Measurements from ENCODE around the gene C1orf226.

DNA sequence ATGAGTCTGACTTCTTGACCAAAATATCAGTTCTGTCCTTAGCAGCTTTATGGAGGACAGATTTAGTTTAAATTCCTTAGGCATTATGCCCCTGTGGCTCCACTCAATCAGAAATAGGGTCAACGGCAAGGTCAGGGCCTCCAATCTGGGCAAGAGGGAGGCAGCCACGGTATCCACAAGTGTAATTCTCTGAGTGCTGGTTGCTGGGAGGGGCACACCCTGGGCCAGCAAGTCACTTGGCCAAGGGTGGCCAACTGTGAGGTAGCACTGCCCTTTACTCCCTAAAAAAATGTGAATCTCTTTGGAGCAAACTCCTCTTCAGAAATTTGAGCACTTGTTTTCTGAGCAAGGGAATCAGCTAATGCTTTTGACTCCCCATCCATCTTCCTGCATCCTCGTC is 17.7 kb upstream of the C1orf226 start:
- TF ChIP-seq BACH2 (CRISPR knock-in tag; IDR thresholded peaks at IDR 0.05; ENCODE audit: borderline replicate concordance) (no peak), ISL1 (CRISPR knock-in tag; IDR thresholded peaks at IDR 0.05) (no peak), ZNF70 (CRISPR knock-in tag; IDR thresholded peaks at IDR 0.05) (no peak), ARNTL (CRISPR knock-in tag; IDR thresholded peaks at IDR 0.05; ENCODE audit: borderline replicate concordance, low read depth) (no peak), TOX (CRISPR knock-in tag; IDR thresholded peaks at IDR 0.05; ENCODE audit: borderline replicate concordance) (no peak), RARB (CRISPR knock-in tag; IDR thresholded peaks at IDR 0.05) (no peak)
- TF ChIP-seq, protein P1, sequence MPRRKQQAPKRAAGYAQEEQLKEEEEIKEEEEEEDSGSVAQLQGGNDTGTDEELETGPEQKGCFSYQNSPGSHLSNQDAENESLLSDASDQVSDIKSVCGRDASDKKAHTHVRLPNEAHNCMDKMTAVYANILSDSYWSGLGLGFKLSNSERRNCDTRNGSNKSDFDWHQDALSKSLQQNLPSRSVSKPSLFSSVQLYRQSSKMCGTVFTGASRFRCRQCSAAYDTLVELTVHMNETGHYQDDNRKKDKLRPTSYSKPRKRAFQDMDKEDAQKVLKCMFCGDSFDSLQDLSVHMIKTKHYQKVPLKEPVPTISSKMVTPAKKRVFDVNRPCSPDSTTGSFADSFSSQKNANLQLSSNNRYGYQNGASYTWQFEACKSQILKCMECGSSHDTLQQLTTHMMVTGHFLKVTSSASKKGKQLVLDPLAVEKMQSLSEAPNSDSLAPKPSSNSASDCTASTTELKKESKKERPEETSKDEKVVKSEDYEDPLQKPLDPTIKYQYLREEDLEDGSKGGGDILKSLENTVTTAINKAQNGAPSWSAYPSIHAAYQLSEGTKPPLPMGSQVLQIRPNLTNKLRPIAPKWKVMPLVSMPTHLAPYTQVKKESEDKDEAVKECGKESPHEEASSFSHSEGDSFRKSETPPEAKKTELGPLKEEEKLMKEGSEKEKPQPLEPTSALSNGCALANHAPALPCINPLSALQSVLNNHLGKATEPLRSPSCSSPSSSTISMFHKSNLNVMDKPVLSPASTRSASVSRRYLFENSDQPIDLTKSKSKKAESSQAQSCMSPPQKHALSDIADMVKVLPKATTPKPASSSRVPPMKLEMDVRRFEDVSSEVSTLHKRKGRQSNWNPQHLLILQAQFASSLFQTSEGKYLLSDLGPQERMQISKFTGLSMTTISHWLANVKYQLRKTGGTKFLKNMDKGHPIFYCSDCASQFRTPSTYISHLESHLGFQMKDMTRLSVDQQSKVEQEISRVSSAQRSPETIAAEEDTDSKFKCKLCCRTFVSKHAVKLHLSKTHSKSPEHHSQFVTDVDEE (CRISPR knock-in tag; IDR thresholded peaks at IDR 0.05), result no peak
- TF ChIP-seq, protein P2, sequence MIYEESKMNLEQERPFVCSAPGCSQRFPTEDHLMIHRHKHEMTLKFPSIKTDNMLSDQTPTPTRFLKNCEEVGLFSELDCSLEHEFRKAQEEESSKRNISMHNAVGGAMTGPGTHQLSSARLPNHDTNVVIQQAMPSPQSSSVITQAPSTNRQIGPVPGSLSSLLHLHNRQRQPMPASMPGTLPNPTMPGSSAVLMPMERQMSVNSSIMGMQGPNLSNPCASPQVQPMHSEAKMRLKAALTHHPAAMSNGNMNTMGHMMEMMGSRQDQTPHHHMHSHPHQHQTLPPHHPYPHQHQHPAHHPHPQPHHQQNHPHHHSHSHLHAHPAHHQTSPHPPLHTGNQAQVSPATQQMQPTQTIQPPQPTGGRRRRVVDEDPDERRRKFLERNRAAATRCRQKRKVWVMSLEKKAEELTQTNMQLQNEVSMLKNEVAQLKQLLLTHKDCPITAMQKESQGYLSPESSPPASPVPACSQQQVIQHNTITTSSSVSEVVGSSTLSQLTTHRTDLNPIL (CRISPR knock-in tag; IDR thresholded peaks at IDR 0.05; ENCODE audit: low read depth), result no peak
- TF ChIP-seq, protein P3, sequence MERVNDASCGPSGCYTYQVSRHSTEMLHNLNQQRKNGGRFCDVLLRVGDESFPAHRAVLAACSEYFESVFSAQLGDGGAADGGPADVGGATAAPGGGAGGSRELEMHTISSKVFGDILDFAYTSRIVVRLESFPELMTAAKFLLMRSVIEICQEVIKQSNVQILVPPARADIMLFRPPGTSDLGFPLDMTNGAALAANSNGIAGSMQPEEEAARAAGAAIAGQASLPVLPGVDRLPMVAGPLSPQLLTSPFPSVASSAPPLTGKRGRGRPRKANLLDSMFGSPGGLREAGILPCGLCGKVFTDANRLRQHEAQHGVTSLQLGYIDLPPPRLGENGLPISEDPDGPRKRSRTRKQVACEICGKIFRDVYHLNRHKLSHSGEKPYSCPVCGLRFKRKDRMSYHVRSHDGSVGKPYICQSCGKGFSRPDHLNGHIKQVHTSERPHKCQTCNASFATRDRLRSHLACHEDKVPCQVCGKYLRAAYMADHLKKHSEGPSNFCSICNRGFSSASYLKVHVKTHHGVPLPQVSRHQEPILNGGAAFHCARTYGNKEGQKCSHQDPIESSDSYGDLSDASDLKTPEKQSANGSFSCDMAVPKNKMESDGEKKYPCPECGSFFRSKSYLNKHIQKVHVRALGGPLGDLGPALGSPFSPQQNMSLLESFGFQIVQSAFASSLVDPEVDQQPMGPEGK (CRISPR knock-in tag; IDR thresholded peaks at IDR 0.05; ENCODE audit: borderline replicate concordance), result no peak

Data from SK-N-SH treated with all-trans-retinoic acid at 6 μM for 48 hours (cell line).